HG03108 (cell line): ENCODE data around the gene LMTK2.

Experiments
- ATAC-seq: cut with Tn5 transposase; IDR thresholded peaks from one replicate; pipeline ENCODE4 v1.9.1; 2021; ENCODE audit warnings: moderate library complexity; ENCODE audit not compliant: unreplicated experiment

The LMTK2 gene

GRCh38 chr7:98232263-98232585 is 125.6 kb downstream of the LMTK2 start:
- no peak for ATAC-seq

GRCh38 chr7:98232799-98233198 is 126.1 kb downstream of the LMTK2 start:
- no peak for ATAC-seq

GRCh38 chr7:98233219-98234070 is 126.8 kb downstream of the LMTK2 start:
- ATAC-seq, result no peak

DNA sequence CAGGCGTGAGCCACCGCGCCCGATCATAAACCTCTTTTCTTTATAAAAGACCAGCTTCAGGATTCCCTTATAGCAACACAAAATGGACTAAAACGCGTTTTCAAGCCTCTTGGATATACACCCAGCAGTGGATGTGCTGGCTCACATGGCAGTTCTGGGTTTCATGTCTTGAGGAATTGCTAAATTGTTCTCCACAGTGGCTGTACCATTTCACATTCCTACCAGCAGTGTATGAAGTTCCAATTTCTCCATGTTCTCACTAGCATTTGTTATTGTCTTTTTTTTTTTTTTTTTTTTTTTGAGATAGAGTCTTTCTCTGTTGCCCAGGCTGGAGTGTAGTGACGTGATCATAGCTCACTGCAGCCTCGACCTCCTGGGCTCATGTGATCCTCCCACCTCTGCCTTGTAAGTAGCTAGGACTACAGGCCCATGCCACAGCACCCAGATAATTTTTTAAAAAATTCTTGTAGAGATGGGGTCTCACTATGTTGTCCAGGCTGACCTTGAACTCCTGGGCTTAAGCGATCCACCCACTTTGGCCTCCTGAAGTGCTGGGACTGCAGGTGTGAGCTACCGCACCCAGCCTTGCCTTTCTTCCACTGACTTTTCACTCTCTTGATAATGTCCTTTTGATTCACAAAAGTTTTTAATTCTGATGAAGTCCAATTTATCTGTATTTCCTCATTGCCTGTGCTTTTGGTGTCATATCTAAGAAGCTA is 127.9 kb downstream of the LMTK2 start:
- no peak for ATAC-seq

- no peak for ATAC-seq
These were observed 129.2 kb downstream of the LMTK2 start for GRCh38 chr7:98235901-98236300.

DNA sequence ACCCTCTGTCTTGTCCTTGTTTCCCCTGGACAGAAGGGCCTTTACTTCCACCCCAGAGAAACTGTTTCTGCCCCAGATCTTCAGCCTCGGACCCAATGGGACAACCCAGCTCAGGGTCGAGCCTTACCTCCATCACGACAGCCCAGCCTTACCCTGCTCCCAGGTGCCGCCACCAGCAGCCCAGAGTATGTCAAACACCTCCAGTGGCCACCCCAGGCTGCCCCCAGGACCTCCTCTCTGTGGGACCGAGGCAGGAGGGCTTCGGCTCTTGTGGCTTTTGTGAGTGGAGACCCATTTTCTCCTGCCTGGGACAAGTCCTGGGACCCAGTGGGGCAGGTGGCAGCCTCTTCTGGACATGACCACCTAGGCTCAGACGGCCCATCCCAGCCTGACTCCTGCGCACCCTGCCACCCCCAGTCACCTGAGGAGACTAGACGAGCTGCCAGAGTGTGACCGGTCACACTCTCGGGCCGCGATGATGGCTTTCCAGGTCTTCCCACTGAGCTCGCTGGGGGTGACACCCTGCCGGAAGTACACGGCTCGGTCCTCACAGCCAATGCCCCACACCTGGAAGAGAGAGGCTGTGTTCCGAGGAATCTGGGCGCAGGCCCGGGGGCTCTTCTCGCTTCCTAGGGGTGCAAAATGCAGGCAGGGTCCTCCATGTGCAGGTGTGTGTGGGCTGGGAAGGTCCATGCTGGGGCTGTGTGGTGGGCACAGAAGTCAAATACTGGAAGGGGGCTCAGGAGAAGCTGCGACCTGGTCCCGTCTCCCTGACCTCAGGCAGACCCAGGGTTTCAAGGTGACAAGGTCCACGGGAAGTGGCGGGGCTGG is 129.9 kb downstream of the LMTK2 start:
- no peak for ATAC-seq

DNA sequence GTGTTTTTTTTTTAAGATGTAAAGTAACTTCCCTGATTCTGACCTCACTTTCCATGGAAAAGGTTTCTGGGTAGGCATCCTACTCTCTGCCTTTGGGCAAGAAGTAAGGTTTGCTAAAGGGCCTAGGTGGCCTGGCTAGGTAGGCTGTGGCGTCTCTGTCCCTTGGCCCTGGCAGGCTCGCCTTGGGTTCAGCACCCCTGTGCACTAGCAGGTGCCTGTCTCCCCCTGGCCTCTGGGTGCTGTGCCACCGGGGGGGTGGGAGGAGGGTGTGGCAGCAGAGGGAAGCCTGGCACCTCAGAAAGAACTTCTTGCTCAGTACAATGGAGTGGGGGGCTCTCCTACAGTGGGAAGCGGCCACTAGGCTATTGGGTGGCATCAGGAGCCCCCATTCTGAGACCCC is 131.4 kb downstream of the LMTK2 start:
- no peak for ATAC-seq

- ATAC-seq, result no peak
These were observed 132.3 kb downstream of the LMTK2 start for GRCh38 chr7:98238976-98239375.

DNA sequence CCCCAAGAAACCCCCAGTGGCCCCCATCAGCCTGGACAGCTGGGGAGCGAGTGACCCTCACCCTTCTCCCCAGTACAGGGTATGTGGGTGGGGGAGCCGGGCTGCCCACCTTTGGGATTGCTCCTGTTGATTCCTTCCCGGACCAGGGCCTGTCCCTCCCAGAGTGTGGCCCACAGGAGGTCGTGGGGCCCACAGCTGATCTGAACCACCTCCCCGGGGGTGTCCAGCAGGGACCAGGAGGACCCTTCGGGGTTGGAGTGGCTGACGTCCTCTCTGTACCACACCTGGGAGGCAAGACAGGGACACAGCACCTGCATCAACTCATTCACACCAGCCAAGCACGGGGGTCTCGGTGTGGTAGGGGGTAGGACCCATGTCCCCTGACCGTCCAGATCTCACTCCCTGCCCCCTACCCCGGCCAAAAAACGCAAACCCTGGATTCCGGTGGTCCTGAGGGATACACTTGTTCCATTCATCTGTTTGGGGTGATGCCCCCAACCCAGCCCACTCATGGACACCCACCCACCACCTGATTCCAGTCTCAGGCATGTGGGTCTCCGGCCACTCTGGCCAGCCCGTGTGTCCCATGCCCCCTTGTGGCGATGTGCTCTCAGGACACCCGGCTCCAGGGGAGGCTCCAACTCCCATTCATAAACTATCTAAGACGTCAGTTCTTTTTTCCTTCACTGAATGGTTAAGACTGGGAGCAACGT is 134.5 kb downstream of the LMTK2 start:
- no peak for ATAC-seq

- no peak for ATAC-seq
These were observed 135.1 kb downstream of the LMTK2 start for GRCh38 chr7:98241674-98242241.

DNA sequence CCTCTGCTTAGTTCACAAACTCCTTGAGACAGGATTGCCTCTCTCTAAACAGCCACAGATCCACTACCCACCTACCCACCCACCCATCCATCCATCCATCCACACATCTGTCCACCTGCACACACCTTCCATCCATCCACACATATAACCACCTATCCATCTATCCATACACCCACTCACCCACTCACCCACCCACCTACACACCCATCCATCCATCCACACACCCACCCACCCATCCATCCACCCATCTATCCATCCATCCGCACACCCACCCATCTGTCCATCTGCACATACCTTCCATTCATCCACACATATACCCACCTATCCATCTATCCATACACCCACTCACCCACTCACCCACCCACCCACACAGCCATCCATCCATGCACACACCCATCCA is 135.7 kb downstream of the LMTK2 start:
- no peak for ATAC-seq

GRCh38 chr7:98242934-98243333 is 136.3 kb downstream of the LMTK2 start:
- no peak for ATAC-seq

GRCh38 chr7:98244871-98245270 is 138.2 kb downstream of the LMTK2 start:
- ATAC-seq, result no peak

DNA sequence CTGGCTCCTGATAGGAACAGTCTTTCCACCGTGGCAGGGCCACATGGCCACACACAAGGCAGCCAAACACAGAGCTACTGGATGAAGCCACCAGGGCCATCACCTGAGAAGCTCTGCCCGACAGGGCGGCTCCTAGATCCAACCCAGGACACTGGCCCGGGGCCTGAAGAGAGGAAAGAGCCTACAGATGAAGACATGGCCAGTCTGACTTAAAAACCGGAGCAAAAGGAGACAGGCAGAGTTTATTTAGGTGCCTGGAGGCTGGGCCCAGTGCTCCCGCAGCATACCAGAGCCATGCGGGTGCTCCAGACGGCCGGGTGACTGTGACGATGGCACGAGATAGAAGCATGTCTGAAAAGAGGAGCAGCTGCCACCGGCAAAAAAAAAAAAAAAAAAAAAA is 141.5 kb downstream of the LMTK2 start:
- no peak for ATAC-seq

- no peak for ATAC-seq
These were observed 142.4 kb downstream of the LMTK2 start for GRCh38 chr7:98249106-98249505.

DNA sequence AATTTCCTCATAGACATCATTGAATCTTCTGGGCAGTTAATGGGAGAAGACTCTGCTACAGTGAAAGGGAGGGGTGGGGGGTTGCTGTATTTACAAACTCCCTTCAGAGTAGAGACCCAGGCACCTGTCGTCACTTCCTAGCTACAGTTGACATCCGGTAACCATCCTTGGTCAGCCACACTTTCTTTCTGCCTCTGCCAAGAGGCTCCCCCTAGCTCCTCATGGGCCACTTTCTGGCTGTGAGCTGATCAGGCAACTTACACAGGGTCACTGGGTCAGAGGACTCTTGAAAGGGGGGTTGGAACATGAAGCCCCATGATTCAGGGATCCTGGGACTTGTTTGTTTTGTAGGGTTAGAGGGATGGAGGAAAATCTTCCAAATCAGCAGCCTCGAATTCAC is 144.1 kb downstream of the LMTK2 start:
- no peak for ATAC-seq

DNA sequence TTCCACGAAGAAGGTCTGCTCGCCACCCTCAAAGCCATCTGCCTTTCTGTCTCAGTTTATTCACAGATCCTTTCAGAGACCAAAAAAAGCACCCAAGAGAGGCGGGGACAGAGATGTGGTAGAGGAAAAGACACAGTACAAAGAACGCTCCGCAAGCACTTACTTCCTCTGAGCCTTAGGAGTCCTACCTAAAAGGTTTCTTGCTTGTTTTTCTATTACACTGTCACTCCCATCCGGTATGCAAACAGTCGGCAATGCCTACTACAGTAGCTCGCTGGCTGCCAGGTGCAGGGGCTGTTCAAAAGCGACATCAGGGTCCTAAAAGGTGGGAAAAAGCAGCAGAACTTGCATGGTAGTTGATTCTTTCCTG is 144.6 kb downstream of the LMTK2 start:
- ATAC-seq, result peak; percentile 13

- peak; percentile 97 for ATAC-seq
These were observed 145.2 kb downstream of the LMTK2 start, which contains the start of gene TECPR1 for GRCh38 chr7:98251601-98252424. Gene TECPR1, minus strand, starts transcription at chr7:98252232. Its CDS starts 6,086 bp downstream, at chr7:98246146.

- no peak for ATAC-seq
These were observed 145.9 kb downstream of the LMTK2 start for GRCh38 chr7:98252425-98253054.
